Activated CD8-positive, alpha-beta memory T cell treated with anti-CD3 and anti-CD28 coated beads for 48 hours (primary cell): ENCODE results near the gene MYBPC2.
"Not testable (repeated sequence)": the region's sequence is repeated elsewhere in the genome, so short reads cannot be mapped to it uniquely, and the experiment has no call there.

Source experiments
- DNase-seq, 3 experiments: peaks; one replicate each; pipeline ENCODE4 v3.0.0-alpha.2; 2020; ENCODE audit warnings: low read depth in 2 of 3, low spot score in 2 of 3

MYBPC2 gene

DNA sequence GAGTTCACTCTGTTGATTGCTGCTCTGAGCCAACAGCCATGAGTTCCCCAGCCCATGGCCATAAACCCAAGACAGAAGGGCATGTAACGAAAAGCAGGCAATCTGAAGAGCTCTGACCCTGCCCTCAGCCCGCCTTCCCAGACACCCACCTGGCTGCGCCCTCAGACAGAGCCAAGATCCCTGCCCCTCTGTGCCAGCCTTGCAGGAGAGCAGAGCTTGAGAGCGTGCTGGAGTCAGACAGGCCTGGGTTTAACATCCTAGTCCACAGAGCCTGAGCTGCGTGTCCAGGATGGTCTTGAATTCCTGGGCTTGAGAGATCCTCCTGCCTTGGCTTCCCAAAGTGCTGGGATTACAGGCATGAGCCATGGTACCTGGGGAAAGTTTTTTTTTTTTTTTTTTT is 24.6 kb downstream of the MYBPC2 start:
- no peak for DNase-seq

GRCh38 chr19:50458396-50459066 is 25.8 kb downstream of the MYBPC2 start:
- no peak for DNase-seq

DNA sequence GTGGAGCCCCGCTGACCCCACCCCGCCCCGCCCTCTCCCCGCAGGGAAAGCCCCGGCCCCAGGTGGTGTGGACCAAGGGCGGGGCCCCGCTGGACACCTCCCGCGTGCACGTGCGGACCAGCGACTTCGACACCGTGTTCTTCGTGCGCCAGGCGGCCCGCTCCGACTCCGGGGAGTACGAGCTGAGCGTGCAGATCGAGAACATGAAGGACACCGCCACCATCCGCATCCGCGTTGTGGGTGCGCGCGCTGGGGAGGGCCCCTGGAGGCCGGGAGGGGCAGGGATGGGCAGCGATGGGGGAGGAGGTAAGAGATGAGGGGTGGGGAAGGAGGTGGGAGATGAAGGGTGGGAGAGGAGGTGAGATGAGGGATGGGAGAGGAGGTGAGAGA is 26.4 kb downstream of the MYBPC2 start:
- no peak for DNase-seq

GRCh38 chr19:50459638-50460037 is 26.9 kb downstream of the MYBPC2 start:
- DNase-seq, result no peak

DNA sequence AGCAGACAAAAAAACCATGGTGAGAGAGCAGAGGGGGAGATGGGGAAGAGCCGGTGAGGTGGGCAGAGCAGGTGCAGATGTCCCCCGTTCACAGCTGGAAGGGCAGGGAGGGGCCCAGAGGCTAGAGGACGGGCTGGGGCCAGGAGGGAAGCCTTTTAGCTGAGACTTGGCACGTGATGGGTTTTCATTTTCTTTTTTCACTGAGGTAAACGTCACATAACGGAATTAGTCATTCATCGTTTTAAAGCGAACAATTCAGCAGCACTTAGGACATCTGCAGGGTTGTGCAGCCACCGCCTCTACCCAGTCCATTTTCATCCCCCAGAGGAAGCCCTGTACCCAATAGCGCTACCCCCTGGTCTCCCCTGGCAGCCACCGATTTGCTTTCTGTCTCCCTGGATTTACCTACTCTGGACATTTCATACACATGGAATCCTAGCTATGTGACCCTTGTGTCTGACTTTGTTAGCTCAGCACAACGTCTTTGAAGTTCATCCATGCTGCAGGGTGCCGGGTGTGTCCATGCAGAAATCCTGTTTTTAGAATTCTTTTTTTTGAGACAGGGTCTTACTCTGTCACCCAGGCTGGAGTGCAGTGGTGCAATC is 27.6 kb downstream of the MYBPC2 start:
- DNase-seq, result no peak

DNA sequence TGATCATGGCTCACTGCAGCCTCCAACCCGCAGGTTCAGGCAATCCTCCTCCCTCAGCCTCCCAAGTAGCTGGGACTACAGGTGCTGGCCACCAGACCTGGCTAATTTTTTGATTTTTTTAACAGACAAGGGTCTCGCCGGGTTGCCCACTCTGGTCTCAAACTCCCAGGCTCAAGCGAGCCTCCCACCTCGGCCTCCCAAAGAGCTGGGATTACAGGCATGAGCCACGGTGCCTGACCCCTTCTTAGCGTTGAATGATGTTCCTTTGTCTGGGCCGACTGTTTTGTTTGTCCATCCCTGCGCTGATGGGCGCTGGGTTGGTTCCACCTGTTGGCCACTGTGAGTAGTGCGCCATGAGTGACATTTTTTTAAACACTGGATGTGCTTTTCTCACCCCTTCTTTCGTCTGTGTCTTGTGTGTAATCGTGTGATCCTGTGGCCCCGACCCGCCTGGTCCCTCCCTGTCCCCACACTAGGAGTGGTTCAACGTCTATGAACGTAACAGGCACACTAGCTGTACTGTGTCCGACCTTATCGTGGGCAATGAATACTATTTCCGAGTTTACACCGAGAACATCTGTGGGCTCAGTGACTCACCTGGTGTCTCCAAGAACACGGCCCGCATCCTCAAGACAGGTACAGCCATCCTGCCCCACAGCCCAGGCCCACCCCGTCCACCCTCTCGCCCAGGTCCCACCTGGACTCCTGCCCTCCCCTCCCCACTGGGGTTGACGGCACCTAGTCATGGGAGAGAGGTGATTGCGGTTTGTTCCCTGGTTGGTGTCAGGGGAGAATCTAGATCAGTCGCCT is 28.6 kb downstream of the MYBPC2 start:
- peak; percentile 23 to 43 (median 38) for DNase-seq

DNA sequence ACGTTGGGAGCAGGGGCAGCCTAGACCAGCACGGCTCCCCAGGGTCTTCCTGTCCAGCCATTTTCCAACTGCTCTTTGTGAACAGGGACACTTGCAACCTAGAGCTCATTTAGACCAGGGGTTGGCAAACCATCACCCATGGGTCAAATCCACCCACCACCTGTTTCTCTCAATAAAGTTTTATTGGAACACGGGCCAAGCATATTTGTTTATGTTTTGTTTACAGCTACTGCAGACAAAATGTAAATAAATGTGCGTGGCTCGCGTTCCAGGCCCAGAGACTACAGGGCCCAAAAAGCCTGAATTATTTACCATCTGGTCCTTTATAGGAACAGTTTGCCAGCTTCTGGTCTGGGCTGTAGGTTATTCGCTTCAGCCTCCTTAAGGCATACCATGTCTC is 30.3 kb downstream of the MYBPC2 start:
- DNase-seq, result no peak

DNA sequence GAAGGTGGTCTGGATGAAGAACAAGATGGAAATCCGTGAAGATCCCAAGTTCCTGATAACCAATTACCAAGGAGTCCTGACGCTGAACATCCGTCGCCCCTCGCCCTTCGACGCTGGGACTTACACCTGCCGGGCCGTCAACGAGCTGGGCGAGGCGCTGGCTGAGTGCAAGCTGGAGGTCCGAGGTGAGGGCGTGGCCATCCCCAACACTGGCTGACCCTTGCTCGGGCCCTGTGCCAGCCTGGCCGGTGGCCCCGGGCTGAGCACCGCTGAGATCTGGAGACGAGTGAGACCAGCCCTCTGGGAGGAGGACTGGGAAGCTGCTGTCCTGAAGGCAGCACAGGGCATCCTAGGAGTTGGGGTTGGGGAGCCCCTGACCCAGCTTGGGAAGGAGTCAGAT is 31.7 kb downstream of the MYBPC2 start:
- DNase-seq, result no peak

GRCh38 chr19:50465000-50465399 is 32.3 kb downstream of the MYBPC2 start:
- DNase-seq, result no peak

GRCh38 chr19:50465986-50466705 is 33.5 kb downstream of the MYBPC2 start:
- DNase-seq, result no peak

- no peak for DNase-seq
These were observed 34.0 kb downstream of the MYBPC2 start for GRCh38 chr19:50466706-50467039.

DNA sequence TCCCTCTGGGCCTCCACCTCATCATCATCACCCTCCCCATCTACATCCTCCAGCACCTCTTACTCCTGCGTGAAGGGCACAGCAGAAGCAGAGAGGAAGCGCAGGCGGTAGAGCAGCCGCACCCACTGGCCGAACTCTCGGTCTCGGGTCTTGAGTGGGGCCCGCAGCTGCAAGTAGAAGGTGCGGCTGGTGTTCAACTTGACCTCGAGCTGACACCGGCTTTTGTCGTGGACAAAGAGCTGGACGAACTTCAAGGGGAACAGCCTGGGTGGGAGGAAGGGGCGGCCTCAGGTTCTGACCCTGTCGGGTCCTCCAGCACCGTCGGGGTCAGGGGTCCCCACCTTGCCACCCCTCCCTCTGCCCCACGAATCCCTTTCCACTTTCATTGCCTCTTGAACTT is 34.9 kb downstream of the MYBPC2 start:
- no peak for DNase-seq

DNA sequence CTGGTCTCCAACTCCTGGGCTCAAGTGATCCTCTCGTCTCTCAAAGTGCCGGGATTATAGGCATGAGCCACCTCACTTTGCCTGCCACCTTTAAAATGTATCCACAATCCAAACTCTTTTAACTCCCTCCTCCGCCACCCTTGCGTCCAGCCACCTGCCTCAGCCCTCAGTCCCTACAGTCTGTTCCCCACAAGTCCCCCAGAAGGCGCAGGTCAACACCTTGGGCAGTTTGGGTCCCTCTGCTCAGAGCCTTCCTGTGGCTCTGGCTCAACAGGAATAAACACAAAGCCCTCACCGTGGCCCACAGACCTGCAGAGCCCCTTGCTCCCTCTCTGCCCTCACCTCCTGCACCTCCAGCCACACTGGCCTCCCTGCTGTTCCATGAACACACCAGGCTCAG is 36.1 kb downstream of the MYBPC2 start:
- DNase-seq, result no peak

- not testable (repeated sequence) for DNase-seq
These were observed 40.6 kb downstream of the MYBPC2 start for GRCh38 chr19:50473336-50473735.

DNA sequence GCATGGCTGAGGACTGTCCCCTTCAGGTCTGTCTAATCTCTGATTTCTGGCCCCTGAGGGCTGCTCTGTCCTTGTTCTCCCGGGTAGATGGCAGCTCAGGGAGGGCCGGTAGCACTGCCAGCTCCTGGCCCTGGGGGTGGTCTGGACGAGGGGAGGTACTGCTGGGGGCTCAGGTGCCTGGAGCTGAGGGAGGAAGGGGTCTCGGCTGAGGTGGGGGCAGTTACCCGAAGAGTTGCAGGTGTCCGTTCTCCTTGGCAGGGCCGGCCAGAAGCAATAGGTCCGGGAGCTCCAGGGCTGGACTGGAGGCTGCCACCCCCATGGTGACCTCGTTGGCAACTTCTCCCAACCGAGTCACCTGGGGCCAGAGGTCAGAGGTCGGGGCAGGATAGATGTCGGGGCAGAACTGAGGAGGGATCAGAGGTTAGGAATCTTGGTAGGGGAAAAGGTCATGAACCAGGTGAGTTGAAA is 42.4 kb downstream of the MYBPC2 start:
- DNase-seq, result no peak

- no peak for DNase-seq
These were observed 43.1 kb downstream of the MYBPC2 start for GRCh38 chr19:50475736-50476223.

- DNase-seq, result peak; percentile 82 to 93 (median 93)
These were observed 43.7 kb downstream of the MYBPC2 start, which contains the start of the genes EMC10 and GARIN5A for GRCh38 chr19:50476224-50476906. Gene EMC10, plus strand, starts transcription at chr19:50476507. Its CDS starts 38 bp downstream, at chr19:50476545. Gene GARIN5A, minus strand, starts transcription at chr19:50476848. Its CDS starts 460 bp downstream, at chr19:50476388.

- no peak for DNase-seq
These were observed 44.2 kb downstream of the MYBPC2 start for GRCh38 chr19:50476907-50477238.

DNA sequence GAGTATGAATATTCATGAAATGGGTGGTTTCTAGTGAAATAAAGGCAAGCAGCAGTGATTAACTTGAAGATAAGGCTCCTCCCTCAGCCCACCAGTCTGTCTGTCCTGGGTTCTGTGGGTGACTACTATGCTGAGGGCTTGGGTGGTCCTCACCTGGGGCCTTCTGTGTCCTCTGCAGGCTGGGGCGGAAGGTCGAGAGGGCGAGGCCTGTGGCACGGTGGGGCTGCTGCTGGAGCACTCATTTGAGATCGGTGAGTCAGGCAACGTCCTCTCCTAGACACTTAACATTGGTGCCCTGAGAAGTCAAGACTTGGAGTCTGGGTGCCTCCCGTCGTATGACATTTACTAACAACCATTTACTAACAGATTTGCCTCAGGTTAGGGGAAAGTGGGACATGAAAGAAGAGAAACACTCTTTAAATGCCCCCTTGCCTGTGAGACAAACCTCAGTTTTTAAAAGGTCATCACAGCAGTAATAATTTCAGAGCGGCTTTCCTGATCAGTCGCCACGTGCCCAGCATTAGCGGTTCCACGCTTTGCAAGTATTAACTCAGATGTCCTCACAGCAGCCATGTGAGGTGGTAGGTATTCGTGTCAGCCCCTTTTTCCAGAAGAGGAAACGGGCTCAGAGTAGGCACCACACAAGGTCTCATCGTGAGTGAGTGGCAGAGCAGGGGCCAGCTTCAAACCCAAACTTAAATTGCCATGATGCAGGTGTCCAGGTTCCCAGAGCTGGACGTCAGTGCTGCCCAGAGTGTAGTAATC is 45.2 kb downstream of the MYBPC2 start:
- no peak for DNase-seq
